ENCODE measurements around the gene R3HDM4.

Gene R3HDM4

GRCh38 chr19:876780-877314 is 36.2 kb downstream of the R3HDM4 start:
- H3K27me3 ChIP-seq (ENCODE audit: insufficient read depth, low read length) = no peaks in the 10 kb centered on the region
- no peaks in the 10 kb centered on the region for H3F3A ChIP-seq (ENCODE audit: insufficient read depth, low read length)
- H3K4me1 ChIP-seq (ENCODE audit: insufficient read depth, low read length, severe bottlenecking) = peaks cover 16% of the 10 kb centered on the region
- H3K9ac ChIP-seq (ENCODE audit: low read length) = no peak overlapping the region
- H3K9me3 ChIP-seq (ENCODE audit: low read length) = no peaks in the 10 kb centered on the region
- no peak overlapping the region for H3K4me3 ChIP-seq (ENCODE audit: low read depth, low read length, poor library complexity, severe bottlenecking)
- H3K36me3 ChIP-seq (ENCODE audit: insufficient read depth, low read length) = peaks cover 9% of the 10 kb centered on the region
- no peak overlapping the region for H2AFZ ChIP-seq (ENCODE audit: low read length)
- no peaks in the 10 kb centered on the region for H3K79me2 ChIP-seq (ENCODE audit: insufficient read depth, low read length)
- no peaks in the 10 kb centered on the region for H4K20me1 ChIP-seq (ENCODE audit: insufficient read depth, low read length)
- H3K27ac ChIP-seq (ENCODE audit: low read depth, low read length, poor library complexity, severe bottlenecking) = no peak overlapping the region
- no peak for TF ChIP-seq CTCF (IDR thresholded peaks at IDR 0.05; ENCODE audit: low read length)
- TF ChIP-seq EZH2 (IDR thresholded peaks at IDR 0.05; ENCODE audit: borderline replicate concordance, low read length) = no peak
- H3K9me2 ChIP-seq (ENCODE audit: low read depth, low read length) = no peaks in the 10 kb centered on the region
- H3K4me2 ChIP-seq (ENCODE audit: low read length) = no peak overlapping the region

- Histone ChIP-seq H3F3A (ENCODE audit: insufficient read depth, low read length) (no peaks in the 10 kb centered on the region), H3K4me2 (ENCODE audit: low read length) (no peak overlapping the region), H2AFZ (ENCODE audit: low read length) (no peak overlapping the region), H3K4me3 (ENCODE audit: low read depth, low read length, poor library complexity, severe bottlenecking) (no peak overlapping the region), H3K27me3 (ENCODE audit: insufficient read depth, low read length) (no peaks in the 10 kb centered on the region), H3K4me1 (ENCODE audit: insufficient read depth, low read length, severe bottlenecking) (peaks cover 17% of the 10 kb centered on the region), H4K20me1 (ENCODE audit: insufficient read depth, low read length) (no peaks in the 10 kb centered on the region), H3K9me3 (ENCODE audit: low read length) (no peaks in the 10 kb centered on the region), H3K9me2 (ENCODE audit: low read depth, low read length) (no peaks in the 10 kb centered on the region), H3K79me2 (ENCODE audit: insufficient read depth, low read length) (no peaks in the 10 kb centered on the region), H3K9ac (ENCODE audit: low read length) (no peak overlapping the region), H3K27ac (ENCODE audit: low read depth, low read length, poor library complexity, severe bottlenecking) (no peak overlapping the region), H3K36me3 (ENCODE audit: insufficient read depth, low read length) (peaks cover 5% of the 10 kb centered on the region)
- TF ChIP-seq CTCF (IDR thresholded peaks at IDR 0.05; ENCODE audit: low read length) (no peak), EZH2 (IDR thresholded peaks at IDR 0.05; ENCODE audit: borderline replicate concordance, low read length) (no peak)
These were observed 36.9 kb downstream of the R3HDM4 start for GRCh38 chr19:876089-876488.

GRCh38 chr19:875265-875879 is 37.6 kb downstream of the R3HDM4 start:
- Histone ChIP-seq H3K9ac (ENCODE audit: low read length) (no peak overlapping the region), H3K9me3 (ENCODE audit: low read length) (no peaks in the 10 kb centered on the region), H3K27me3 (ENCODE audit: insufficient read depth, low read length) (no peaks in the 10 kb centered on the region), H3K4me2 (ENCODE audit: low read length) (no peak overlapping the region), H3K9me2 (ENCODE audit: low read depth, low read length) (no peaks in the 10 kb centered on the region), H2AFZ (ENCODE audit: low read length) (no peak overlapping the region), H3F3A (ENCODE audit: insufficient read depth, low read length) (no peaks in the 10 kb centered on the region), H3K79me2 (ENCODE audit: insufficient read depth, low read length) (no peaks in the 10 kb centered on the region), H3K36me3 (ENCODE audit: insufficient read depth, low read length) (peaks cover 4% of the 10 kb centered on the region; the same call in 1 of the 2 replicates), H3K27ac (ENCODE audit: low read depth, low read length, poor library complexity, severe bottlenecking) (peak overlapping the region; percentile 42), H4K20me1 (ENCODE audit: insufficient read depth, low read length) (no peaks in the 10 kb centered on the region), H3K4me3 (ENCODE audit: low read depth, low read length, poor library complexity, severe bottlenecking) (no peak overlapping the region), H3K4me1 (ENCODE audit: insufficient read depth, low read length, severe bottlenecking) (peaks cover 17% of the 10 kb centered on the region)
- TF ChIP-seq EZH2 (IDR thresholded peaks at IDR 0.05; ENCODE audit: borderline replicate concordance, low read length) = no peak
- TF ChIP-seq CTCF (IDR thresholded peaks at IDR 0.05; ENCODE audit: low read length) = no peak

Data from OCI-LY1 (cell line).